ENCODE data around the gene TMEM267. TPM values are rescaled to one million over a fixed set of nuclear protein-coding genes. Genes with fewer than 3 reads are reported as not detected.

The TMEM267 gene
- total and polyA plus RNA-seq, 2 of the 4 experiments (the other 2 are of a cell fraction): 9.2 to 12.0 TPM

- Histone ChIP-seq H3K36me3 (ENCODE audit: control insufficient read depth, insufficient read depth, low read length) (no peaks in the 10 kb centered on the region), H4K91ac (ENCODE audit: insufficient read depth, low read depth, low read length) (no peak overlapping the region), H2BK5ac (ENCODE audit: low read depth, low read length, poor library complexity, severe bottlenecking) (no peak overlapping the region), H3K18ac (ENCODE audit: low read depth, low read length) (no peak overlapping the region), H3K4me3 (ENCODE audit: insufficient read depth, low read depth, low read length) (no peak overlapping the region), H3K9ac (ENCODE audit: low read depth, low read length) (no peak overlapping the region), H3K56ac (ENCODE audit: extremely low read depth, insufficient read depth, low read length) (no peak overlapping the region), H2BK20ac (ENCODE audit: low read depth, low read length) (no peak overlapping the region), H2AK9ac (replicated peaks; ENCODE audit: low read depth, low read length, poor library complexity) (no peak overlapping the region), H3K23ac (ENCODE audit: low read depth, low read length) (no peak overlapping the region), H3K9me1 (ENCODE audit: insufficient read depth, low read length) (no peaks in the 10 kb centered on the region), H3K79me1 (ENCODE audit: low read depth in 1 of 2, low read length in 2 of 2) (no peaks in the 10 kb centered on the region), H3K4me1 (ENCODE audit: control insufficient read depth, insufficient read depth, low read length) (no peaks in the 10 kb centered on the region), H3K4me2 (ENCODE audit: low read depth, low read length) (no peak overlapping the region), H4K5ac (ENCODE audit: low read depth, low read length) (no peak overlapping the region), H3K9me3 (ENCODE audit: control insufficient read depth, insufficient read depth, low read length) (no peaks in the 10 kb centered on the region), H4K8ac (ENCODE audit: low read depth in 2 of 2, low read length in 2 of 2) (no peak overlapping the region), H3K27me3 (ENCODE audit: control insufficient read depth, insufficient read depth, low read length) (peaks cover 13% of the 10 kb centered on the region), H2BK15ac (ENCODE audit: low read depth, low read length) (no peak overlapping the region), H2AFZ (replicated peaks; ENCODE audit: low read length, poor library complexity) (no peak overlapping the region), H2AK5ac (ENCODE audit: low read depth, low read length) (no peak overlapping the region), H3K14ac (replicated peaks; ENCODE audit: low read depth, low read length) (no peak overlapping the region), H4K20me1 (ENCODE audit: insufficient read depth, low read length) (no peaks in the 10 kb centered on the region), H3K4ac (ENCODE audit: low read depth, low read length) (no peak overlapping the region), H3K27ac (ENCODE audit: insufficient read depth, low read length) (no peak overlapping the region), H2BK120ac (ENCODE audit: low read depth, low read length) (no peak overlapping the region)
- ChIA-PET POLR2A (ENCODE audit: unreplicated experiment) (no interaction called here), CTCF (no interaction called here)
- dilution Hi-C loops (cut with HindIII; ENCODE audit: low sequenced_read_pairs, unreplicated experiment) (no loop called here), intact Hi-C loops (cut with micrococcal nuclease) (no loop called here), in situ Hi-C loops (cut with MboI; ENCODE audit: low sequenced_read_pairs) (no loop called here)
- DNase-seq (no peak), ATAC-seq (ENCODE audit: low read depth) (no peak)
- WGBS, 2 experiments (ENCODE audit: extremely low coverage in 2 of 2, insufficient read length in 1 of 2): 50% methylated on average over 1 of the region's 2 CpGs; no CpG with 5 or more reads in 1 of the 2 experiments
- TF ChIP-seq MAZ (IDR thresholded peaks at IDR 0.05; ENCODE audit: borderline replicate concordance, low read depth, low read length) (no peak), BHLHE40 (IDR thresholded peaks at IDR 0.05; ENCODE audit: low read depth, low read length) (no peak), MAFK (IDR thresholded peaks at IDR 0.05; ENCODE audit: low read depth, low read length) (no peak), CEBPB (IDR thresholded peaks at IDR 0.05; ENCODE audit: low read depth, low read length) (no peak), SMC3 (IDR thresholded peaks at IDR 0.05; ENCODE audit: low read depth, low read length) (no peak), CHD1 (IDR thresholded peaks at IDR 0.05; ENCODE audit: low read depth, low read length) (no peak), RAD21 (IDR thresholded peaks at IDR 0.05; ENCODE audit: low read length) (no peak), CTCF (conservative IDR thresholded peaks at IDR 0.05; ENCODE audit: low read depth, low read length) (no peak), FOS (IDR thresholded peaks at IDR 0.05; ENCODE audit: low read depth, low read length) (no peak), MXI1 (IDR thresholded peaks at IDR 0.05; ENCODE audit: borderline replicate concordance, low read depth, low read length) (no peak), POLR2A (IDR thresholded peaks at IDR 0.05; ENCODE audit: low read depth, low read length) (no peak), RCOR1 (IDR thresholded peaks at IDR 0.05; ENCODE audit: insufficient replicate concordance, low read length) (no peak), NFE2L2 (IDR thresholded peaks at IDR 0.05; ENCODE audit: low read depth, low read length) (no peak), ELK1 (IDR thresholded peaks at IDR 0.05; ENCODE audit: borderline replicate concordance, low read depth, low read length) (no peak), RFX5 (IDR thresholded peaks at IDR 0.05; ENCODE audit: low read depth, low read length) (no peak)
- TF ChIP-seq, protein P1, sequence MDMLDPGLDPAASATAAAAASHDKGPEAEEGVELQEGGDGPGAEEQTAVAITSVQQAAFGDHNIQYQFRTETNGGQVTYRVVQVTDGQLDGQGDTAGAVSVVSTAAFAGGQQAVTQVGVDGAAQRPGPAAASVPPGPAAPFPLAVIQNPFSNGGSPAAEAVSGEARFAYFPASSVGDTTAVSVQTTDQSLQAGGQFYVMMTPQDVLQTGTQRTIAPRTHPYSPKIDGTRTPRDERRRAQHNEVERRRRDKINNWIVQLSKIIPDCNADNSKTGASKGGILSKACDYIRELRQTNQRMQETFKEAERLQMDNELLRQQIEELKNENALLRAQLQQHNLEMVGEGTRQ (IDR thresholded peaks at IDR 0.05; ENCODE audit: low read depth, low read length): no peak
- BruUV-seq (replicated peaks): no TSS peak
These were observed 69.7 kb downstream of the TMEM267 start for GRCh38 chr5:43413966-43414365.

All from IMR-90 (cell line).